Activated CD4-positive, alpha-beta memory T cell treated with anti-CD3 and anti-CD28 coated beads for 36 hours (primary cell): ENCODE results near the gene CUX1. TPM values are rescaled to one million over a fixed set of nuclear protein-coding genes. Genes with fewer than 3 reads are reported as not detected.
"Not testable (repeated sequence)": the region's sequence is repeated elsewhere in the genome, so short reads cannot be mapped to it uniquely, and the experiment has no call there.

Source experiments
- CTCF ChIA-PET: fragments of 350-600 bp; sonication (Branson Sonifier 250); formaldehyde crosslinking; loops from one replicate; lab custom pipeline; 2021; ENCODE audit warnings: antibody characterized with exemption, inconsistent platforms; lab: Charles Lee
- POLR2A ChIA-PET: fragments of 350-600 bp; sonication (Branson Sonifier 250); formaldehyde crosslinking; loops from one replicate; lab custom pipeline; 2021; ENCODE audit warnings: antibody characterized with exemption; lab: Charles Lee
- DNase-seq: peaks from one replicate; pipeline ENCODE4 v3.0.0-alpha.2; 2020
- H3K27ac Mint-ChIP-seq: one replicate; pipeline ENCODE4 v1.8.0; 2021; ENCODE audit warnings: mixed read lengths
- H3K27me3 Mint-ChIP-seq: one replicate; pipeline ENCODE4 v1.8.0; 2021; ENCODE audit warnings: mixed read lengths
- H3K36me3 Mint-ChIP-seq: one replicate; pipeline ENCODE4 v1.8.0; 2021; ENCODE audit warnings: mixed read lengths
- H3K4me1 Mint-ChIP-seq: one replicate; pipeline ENCODE4 v1.8.0; 2021; ENCODE audit warnings: low read depth, mixed read lengths
- H3K4me3 Mint-ChIP-seq: one replicate; pipeline ENCODE4 v1.8.0; 2021; ENCODE audit warnings: mild to moderate bottlenecking, mixed read lengths
- H3K9me3 Mint-ChIP-seq: one replicate; pipeline ENCODE4 v1.8.0; 2021; ENCODE audit warnings: mixed read lengths
- intact Hi-C: fragments of 100-400 bp; cut with micrococcal nuclease; formaldehyde crosslinking; loops from one replicate; pipeline ENCODE4 v1.15.1; 2023
- microRNA-seq: library from miRNA; unstranded; fragments of <30 nt; microRNA quantifications from one replicate; pipeline ENCODE4 v1.2.0, GENCODE V29; 2022; ENCODE audit warnings: borderline number of aligned reads, borderline microRNAs expressed, borderline replicate concordance
- total RNA-seq, 2 experiments: library from RNA; stranded (reverse); gene quantifications; one replicate each; pipeline ENCODE4 v1.2.3, GENCODE V29; 2021

Gene CUX1
- total RNA-seq, 2 experiments from 2014 or later = 25.1 TPM

DNA sequence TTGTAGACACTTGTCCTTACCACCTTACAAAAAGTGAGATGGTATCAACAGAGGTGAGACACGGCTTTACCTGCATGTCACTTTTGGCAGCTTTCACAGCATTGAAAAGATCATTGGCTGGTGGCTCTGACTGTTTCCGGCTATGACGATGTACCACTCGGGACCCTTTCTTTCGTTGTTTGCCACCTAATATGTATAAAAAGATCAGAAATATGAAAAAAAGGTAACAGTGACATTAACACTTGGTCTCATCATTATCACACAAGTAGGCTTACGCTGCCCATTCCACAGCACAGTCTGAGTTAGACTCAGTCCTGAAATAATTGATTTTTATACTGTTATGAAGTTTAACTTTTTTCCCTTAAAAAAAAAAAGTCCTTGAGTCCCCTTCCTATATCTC lies 509.8 kb downstream of the CUX1 start:
- not testable (repeated sequence) for H3K9me3 Mint-ChIP-seq

DNA sequence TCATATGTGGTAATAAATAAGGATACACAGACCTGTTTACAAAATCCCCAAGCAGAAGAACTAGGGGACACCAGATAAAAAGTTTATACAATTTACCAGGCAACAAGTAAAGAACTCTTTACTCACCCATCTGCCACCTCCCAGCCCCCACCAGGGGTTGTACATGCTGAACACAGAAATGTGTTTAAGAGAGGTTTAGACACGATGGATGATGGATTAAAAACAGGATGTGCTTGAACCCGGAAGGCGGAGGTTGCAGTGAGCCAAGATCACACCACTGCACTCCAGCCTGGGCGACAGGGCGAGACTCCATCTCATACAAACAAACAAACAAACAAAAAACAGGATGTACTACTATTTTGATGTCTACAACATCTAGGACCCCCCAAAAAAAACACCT lies 511.4 kb downstream of the CUX1 start:
- H3K27ac Mint-ChIP-seq, intact Hi-C loops, DNase-seq, H3K27me3 Mint-ChIP-seq, H3K4me3 Mint-ChIP-seq, H3K4me1 Mint-ChIP-seq, H3K36me3 Mint-ChIP-seq, H3K9me3 Mint-ChIP-seq, CTCF ChIA-PET, POLR2A ChIA-PET: not testable (repeated sequence)

More for the DNA sequence above, 509.8 kb downstream of the CUX1 start:
- peaks cover 14% of the 10 kb centered on the region for H3K27me3 Mint-ChIP-seq
- CTCF ChIA-PET, H3K36me3 Mint-ChIP-seq, H3K4me1 Mint-ChIP-seq, H3K4me3 Mint-ChIP-seq, H3K27ac Mint-ChIP-seq, POLR2A ChIA-PET, DNase-seq, intact Hi-C loops: not testable (repeated sequence)

DNA sequence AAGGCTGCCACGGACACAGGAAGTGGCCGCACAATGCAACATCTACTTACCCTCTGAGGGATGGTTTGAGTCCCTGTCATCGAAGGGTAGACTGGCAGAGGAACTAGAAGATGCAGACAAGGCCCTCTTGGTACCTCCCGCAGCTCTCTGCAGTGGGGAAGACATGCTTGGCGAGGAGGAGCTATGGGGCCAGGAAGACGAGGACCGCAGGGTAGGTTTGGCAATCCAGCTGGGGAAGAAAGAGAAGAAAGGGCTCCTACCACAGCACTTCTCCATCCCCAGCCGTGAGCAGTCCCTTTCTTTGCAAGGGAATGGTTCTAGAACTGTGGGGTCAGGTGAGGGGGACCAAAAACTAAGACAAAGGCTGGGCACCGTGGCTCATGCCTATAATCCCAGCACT lies 511.9 kb downstream of the CUX1 start:
- H3K4me3 Mint-ChIP-seq, POLR2A ChIA-PET, H3K9me3 Mint-ChIP-seq, H3K27me3 Mint-ChIP-seq, CTCF ChIA-PET, H3K27ac Mint-ChIP-seq, DNase-seq, intact Hi-C loops, H3K4me1 Mint-ChIP-seq, H3K36me3 Mint-ChIP-seq: not testable (repeated sequence)

GRCh38 chr7:102330666-102331460 lies 513.4 kb downstream of the CUX1 start:
- H3K4me3 Mint-ChIP-seq, CTCF ChIA-PET, H3K36me3 Mint-ChIP-seq, intact Hi-C loops, H3K4me1 Mint-ChIP-seq, POLR2A ChIA-PET, H3K27me3 Mint-ChIP-seq, DNase-seq, H3K27ac Mint-ChIP-seq, H3K9me3 Mint-ChIP-seq: not testable (repeated sequence)

Small RNA genes within 50 kb of the gene (microRNA-seq; reads per million reads assigned to microRNA genes)
- not detected for gene MIR4285

Other genes with a start within 250 kb of the CUX1 start
- gene MYL10, start 188.3 kb upstream of the CUX1 start, total RNA-seq = not detected